GM21515 (cell line): ENCODE measurements around the gene APC2.
"Not testable (repeated sequence)": the region's sequence is repeated elsewhere in the genome, so short reads cannot be mapped to it uniquely, and the experiment has no call there.

Source experiments
- ATAC-seq: cut with Tn5 transposase; IDR thresholded peaks from one replicate; pipeline ENCODE4 v1.9.1; 2021; ENCODE audit not compliant: unreplicated experiment

The APC2 gene

DNA sequence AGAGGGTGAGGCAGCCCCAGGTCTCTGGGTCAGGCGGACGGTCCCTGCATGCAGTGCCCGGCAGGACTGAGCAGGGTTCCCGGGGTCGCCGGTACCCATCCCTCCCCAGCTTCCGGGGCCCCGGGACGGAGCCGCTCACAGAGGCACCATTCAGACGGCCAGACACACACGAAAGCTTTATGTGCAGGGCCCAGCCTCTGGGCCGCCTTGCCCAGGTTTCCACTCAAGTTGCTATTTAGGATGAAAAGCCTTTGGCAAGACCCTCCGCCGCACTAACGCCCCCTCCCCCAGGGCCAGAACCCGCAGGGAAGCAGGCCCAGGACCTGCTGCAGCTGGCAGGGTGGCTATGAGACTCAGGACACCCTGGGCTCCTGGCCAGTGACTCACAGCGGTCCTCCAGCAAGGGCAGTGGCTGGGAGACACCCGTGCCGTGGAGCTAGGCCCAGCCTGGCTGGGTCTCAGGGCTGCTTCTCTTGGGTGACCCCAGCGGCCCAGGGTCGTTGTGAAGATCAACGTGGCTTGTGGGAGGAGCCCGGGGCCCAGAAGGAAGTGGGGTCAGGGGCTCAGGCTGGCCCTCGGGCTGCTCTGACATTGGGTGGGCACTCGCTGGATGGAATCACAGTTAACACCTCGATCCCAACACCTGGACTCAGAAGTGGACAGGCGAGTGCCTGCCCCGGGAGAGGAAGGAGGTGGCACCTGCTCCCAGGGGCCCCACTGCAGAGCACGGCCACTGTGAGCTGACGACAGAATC is 24.3 kb downstream of the APC2 start:
- ATAC-seq: no peak

DNA sequence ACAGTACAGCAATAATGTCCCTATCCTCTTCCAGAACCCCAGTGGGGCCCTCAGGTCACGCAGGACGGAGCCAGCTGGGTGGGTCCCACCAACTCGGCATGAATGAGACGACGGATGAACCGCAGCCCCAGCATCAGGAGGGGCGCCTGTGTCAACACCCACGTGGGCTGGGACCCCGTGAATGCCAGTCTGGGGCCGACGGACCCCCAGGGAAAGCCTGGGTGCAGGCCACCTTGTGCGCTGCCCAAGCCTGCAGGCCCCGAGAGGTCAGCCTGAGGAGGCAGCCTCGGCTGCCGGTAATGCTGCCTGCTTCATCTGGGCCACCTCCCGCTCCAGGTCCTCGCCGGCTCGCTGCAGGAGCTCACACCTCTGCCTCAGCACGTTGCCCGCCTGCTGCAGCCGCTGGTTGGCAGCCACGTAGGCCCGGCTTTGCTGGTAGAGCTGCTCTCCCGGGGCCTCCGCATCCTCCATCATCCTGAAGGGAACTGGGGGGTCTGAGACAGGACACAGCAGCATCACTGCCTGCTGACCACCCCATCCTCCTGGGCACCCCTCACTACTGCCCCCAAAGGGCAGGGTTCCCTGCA is 24.9 kb downstream of the APC2 start:
- no peak for ATAC-seq

GRCh38 chr19:1475751-1476437 is 26.0 kb downstream of the APC2 start:
- no peak for ATAC-seq

- ATAC-seq: not testable (repeated sequence)
Observed at GRCh38 chr19:1477056-1477455, 27.1 kb downstream of the APC2 start.

- ATAC-seq: peak; percentile 82
Observed at GRCh38 chr19:1478934-1479707, 29.2 kb downstream of the APC2 start, which contains the start of gene C19orf25. Gene C19orf25 (minus strand): TSS chr19:1479215. CDS start chr19:1478903, 312 bp downstream.

GRCh38 chr19:1481224-1481892 is 31.4 kb downstream of the APC2 start:
- no peak for ATAC-seq

- ATAC-seq: no peak
Observed at GRCh38 chr19:1481893-1482360, 32.0 kb downstream of the APC2 start.

- ATAC-seq: no peak
Observed at GRCh38 chr19:1482361-1483130, 32.6 kb downstream of the APC2 start.

DNA sequence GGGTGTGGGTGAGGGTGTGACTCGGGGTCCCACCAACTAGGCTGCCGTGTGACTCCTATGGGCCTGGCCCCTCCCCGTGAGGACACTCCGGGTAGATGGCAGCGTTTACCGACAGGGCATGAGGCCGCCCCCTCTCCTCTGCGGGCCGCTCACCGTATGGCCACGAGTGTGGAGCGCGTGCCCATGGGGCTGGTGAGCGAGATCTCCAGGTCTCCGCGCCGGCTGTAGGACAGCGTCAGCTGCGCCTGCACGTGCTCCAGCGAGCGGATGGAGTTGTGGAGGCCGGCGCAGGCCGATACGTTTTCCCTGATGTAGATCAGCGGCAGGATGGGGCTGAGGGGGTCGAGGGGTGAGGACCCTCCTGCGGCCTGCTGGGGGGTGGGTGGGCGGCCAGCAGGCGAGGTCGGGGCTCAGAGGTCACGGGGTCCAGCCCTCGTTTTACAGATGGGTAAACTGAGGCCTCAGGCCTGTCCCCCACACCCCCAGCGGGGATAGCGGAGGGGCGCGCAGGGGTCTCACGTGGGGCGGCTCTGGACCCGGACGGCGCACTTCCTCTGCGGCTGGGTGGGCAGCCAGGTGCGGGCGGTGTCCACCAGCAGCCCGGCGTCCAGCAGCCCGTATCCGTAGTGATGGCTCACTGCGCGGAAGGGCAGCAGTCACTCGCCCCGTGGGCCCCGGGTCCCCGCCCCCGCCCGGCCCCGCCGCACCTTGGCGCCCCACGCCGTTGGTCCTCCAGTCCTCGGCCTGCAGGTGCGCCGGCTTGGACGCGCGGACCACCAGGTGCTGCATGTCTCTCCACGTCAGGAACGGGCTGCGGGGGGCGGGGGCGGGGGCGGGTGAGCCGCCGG is 33.4 kb downstream of the APC2 start:
- ATAC-seq: no peak

DNA sequence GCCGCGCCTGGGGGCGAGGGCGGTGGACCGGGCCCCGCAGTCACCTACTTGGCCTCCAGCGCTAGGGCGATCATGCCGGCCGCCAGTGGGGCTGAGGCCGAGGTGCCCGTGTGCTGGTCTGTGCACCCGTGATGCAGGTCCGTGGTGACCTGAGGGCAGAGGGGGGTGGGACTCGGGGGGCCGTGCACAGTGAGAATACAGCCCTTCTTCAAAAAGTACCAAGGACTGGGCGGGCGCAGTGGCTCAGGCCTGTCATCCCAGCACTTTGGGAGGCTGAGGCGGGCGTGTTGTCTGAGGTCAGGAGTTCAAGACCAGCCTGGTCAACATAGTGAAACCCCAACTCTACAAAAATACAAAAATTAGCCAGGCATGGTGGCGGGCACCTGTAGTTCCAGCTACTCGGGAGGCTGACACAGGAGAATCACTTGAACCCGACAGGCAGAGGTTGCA is 34.1 kb downstream of the APC2 start:
- ATAC-seq: no peak

DNA sequence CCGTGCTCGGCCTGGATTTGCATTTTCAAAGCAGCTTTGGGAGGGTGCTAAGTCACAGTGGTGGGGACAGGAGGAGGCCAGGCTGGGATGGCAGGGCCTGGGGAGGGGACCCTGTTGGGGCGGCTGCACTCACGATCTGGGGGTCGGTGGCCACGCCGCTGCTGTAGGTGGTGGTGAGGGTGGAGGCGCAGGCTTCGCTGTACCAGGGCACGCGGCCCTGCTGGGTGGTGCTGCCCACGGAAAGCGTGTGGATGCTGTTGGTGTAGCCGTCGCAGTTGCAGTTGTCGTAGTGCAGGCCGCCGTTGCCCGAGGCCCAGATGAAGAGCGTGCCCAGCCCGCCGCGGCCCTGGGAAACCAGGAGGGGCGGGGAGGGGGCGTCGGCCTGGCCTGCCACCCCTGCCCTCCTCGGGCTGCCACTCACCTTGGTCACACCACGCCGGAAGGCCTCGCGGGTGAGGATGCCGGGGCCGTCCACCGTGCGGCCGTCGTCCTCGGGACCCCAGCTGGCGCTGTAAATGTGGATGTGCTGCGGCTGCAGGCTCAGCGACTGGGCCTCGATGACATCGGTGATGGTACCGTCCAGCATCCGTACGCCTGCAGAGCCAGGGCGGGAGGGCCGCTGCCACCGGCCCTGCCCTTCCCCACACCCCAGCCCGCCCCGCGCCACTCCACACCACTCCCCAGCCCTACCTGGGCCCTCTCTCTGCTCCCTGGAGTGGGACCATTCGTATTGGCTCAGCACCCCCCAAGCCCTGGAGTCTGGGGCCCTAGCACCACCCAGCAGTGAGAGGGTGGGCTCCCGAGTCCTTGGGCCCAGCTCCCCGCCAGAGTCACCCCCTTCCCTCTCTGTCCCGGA is 37.0 kb downstream of the APC2 start:
- ATAC-seq: no peak

DNA sequence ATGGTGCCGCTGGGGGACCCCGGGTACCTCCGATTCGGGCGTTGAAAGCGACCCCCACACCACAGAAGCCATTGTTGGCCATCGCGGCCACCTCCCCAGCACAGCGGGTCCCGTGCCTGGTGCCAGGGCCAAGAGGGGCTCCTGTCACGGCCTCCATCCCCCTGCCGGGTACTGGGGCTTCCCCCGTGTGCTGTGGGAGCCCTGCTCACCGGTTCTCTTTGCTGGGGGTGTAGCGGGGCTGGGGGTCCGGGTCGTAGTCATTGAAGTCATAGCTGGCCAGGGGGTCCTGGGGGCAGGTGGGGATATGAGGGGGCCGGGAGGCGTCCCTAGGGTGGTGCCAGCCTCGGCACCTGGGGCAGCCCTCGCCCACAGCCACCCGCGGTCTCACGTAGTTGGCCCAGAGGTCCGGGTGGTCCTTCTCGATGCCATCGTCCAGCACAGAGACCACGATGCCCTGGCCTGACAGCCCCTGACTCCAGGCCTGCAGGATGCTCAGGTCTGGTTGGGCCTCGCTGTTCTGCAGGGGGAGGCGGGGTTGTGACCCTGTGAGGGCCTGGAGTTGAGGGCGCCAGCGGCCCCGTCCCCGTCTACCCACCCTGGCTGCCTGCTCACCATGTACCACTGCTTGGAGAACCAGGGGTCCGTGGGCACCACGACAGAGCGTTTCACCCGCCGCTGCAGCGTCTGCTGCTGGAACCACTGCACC is 37.8 kb downstream of the APC2 start:
- no peak for ATAC-seq

DNA sequence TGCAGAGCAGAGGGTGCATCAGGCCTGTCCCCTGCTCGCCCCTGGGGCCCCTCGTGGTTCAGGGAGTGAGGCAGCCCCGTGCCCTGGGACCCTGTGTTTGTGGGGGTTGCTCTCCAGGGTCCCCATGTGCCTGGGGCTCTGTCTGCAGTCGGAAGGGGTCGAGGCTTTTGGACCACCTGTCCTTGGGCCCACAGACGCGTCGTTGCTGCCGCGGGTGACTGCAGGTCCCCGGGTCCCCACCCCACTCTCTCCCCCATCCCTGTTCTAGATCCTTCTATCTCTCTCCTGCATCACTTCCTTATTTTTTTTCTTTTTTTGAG is 38.3 kb downstream of the APC2 start:
- ATAC-seq: no peak

DNA sequence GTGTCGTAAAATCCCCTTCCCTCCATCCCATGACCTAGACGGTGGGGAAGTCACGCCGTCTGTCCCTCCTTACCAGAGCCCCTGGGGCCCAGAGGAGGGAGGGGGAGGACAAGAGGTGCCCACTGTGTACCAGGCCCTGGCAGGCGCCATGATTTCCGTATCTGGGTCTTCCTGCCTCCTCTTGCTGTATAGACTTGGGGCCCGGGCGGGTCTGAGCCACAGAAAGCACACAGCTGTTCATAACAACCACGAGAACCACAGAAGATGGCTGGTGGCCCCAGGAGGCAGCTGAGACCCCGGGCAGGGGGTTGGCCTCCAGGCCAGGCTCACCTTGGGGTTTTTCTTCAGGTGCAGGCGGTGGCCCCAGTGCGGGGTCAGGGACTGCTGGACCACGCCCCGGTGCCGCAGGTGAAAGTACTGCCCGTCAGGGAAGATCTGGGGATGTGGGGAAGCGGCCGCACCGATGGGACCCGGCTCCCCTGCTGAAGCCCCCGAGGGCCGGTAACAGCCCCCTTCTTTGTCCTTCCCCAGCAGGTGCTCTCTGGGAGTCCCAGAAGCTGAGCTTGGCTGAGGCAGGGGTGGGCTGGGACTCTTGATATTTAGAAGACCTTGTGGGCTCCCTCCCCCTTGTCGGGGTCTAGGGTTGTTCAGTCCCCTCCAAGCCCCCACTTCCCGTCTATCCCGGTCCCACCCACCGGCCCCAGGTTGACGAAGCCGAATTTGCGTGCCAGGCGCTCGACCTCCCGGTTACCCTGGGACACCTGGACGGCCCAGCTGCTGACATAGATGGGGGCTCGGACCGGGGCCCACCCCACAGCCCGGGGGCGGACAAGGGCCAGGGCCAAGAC is 39.8 kb downstream of the APC2 start:
- no peak for ATAC-seq

GRCh38 chr19:1490311-1491113 is 40.6 kb downstream of the APC2 start, which contains the start of gene PCSK4:
Gene PCSK4 (minus strand): TSS chr19:1490350. CDS start chr19:1490346, 4 bp downstream.
- ATAC-seq: peak; percentile 79
